Neural crest cell (in vitro differentiated cells): ENCODE measurements around the gene EEF1A2. TPM values are rescaled to one million over a fixed set of nuclear protein-coding genes. Genes with fewer than 3 reads are reported as not detected.

Experiments used
- DNase-seq: peaks from one replicate; pipeline ENCODE4 v3.0.0; 2021; ENCODE audit warnings: low read depth, mixed read lengths, low spot score
- H3K27ac Mint-ChIP-seq: one replicate; pipeline ENCODE4 v1.8.0; 2021; ENCODE audit warnings: mild to moderate bottlenecking, mixed read lengths; ENCODE audit not compliant: unreplicated experiment
- H3K27me3 Mint-ChIP-seq: 2 replicates; pipeline ENCODE4 v1.8.0; 2021; ENCODE audit warnings: low read depth, mild to moderate bottlenecking, mixed read lengths
- H3K36me3 Mint-ChIP-seq: 2 replicates; pipeline ENCODE4 v1.8.0; 2021; ENCODE audit warnings: low read depth, mild to moderate bottlenecking, mixed read lengths
- H3K4me1 Mint-ChIP-seq: 2 replicates; pipeline ENCODE4 v1.8.0; 2021; ENCODE audit warnings: mixed read lengths
- H3K4me3 Mint-ChIP-seq: one replicate; pipeline ENCODE4 v1.8.0; 2021; ENCODE audit warnings: mild to moderate bottlenecking, mixed read lengths
- H3K9me3 Mint-ChIP-seq: 2 replicates; pipeline ENCODE4 v1.8.0; 2021; ENCODE audit warnings: mixed read lengths
- total RNA-seq: library from RNA; stranded (reverse); gene quantifications from 2 replicates; pipeline ENCODE4 v1.2.1, GENCODE V29; 2021
- TF ChIP-seq, protein P1 (sequence below): fragments of 200-600 bp; sonication (generic); conservative IDR thresholded peaks from 2 replicates; pipeline ENCODE4 v1.5.0; 2021; ENCODE audit warnings: antibody characterized with exemption, mild to moderate bottlenecking

Gene EEF1A2
- total RNA-seq, 1 donor from 2014 or later = 4.6 TPM

DNA sequence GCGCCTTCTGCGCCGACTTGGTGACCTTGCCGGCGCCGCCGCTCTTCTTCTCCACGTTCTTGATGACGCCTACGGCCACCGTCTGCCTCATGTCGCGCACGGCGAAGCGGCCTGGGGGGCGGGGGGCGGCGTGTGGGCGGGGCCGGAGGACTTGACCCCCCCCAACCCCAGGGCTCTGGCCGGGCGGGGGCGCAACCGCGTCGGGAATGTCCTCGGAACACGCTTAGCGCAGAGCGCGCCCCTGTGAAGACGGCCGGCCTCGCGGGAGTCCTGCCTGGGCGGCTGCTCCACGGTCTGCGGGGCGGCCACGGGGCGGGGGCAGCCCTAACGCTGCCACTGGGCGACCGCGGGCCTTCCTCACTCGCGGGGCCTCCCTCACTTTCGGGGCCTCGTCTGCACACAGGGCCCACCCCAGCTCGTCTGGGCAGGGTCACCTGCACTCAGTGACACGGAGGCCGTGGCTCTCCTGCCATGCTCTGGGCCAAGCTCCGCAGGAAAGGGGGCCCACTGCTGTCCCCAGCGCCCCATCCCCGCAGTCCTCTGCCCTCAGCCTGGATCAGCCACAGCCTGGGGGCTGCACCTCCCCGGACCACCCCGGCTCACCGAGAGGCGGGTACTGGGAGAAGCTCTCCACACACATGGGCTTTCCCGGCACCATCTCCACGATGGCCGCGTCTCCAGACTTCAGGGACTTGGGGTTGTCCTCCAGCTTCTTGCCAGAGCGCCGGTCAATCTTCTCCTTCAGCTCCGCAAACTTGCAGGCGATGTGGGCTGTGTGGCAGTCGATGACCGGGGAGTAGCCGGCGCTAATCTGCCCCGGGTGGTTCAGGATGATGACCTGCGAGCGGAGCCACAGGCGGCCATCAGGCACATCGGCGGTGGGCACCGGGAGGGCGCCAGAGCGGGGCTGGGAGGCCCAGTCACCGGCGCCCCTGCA is 10.3 kb downstream of the EEF1A2 start:
- Mint-ChIP-seq H3K36me3 (no peaks in the 10 kb centered on the region), H3K4me1 (no peaks in the 10 kb centered on the region), H3K4me3 (no peak overlapping the region), H3K9me3 (peaks cover 6% of the 10 kb centered on the region), H3K27ac (no peak overlapping the region), H3K27me3 (peaks cover 46% of the 10 kb centered on the region)
- no peak for DNase-seq
- TF ChIP-seq, protein P1, sequence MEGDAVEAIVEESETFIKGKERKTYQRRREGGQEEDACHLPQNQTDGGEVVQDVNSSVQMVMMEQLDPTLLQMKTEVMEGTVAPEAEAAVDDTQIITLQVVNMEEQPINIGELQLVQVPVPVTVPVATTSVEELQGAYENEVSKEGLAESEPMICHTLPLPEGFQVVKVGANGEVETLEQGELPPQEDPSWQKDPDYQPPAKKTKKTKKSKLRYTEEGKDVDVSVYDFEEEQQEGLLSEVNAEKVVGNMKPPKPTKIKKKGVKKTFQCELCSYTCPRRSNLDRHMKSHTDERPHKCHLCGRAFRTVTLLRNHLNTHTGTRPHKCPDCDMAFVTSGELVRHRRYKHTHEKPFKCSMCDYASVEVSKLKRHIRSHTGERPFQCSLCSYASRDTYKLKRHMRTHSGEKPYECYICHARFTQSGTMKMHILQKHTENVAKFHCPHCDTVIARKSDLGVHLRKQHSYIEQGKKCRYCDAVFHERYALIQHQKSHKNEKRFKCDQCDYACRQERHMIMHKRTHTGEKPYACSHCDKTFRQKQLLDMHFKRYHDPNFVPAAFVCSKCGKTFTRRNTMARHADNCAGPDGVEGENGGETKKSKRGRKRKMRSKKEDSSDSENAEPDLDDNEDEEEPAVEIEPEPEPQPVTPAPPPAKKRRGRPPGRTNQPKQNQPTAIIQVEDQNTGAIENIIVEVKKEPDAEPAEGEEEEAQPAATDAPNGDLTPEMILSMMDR = no peak

DNA sequence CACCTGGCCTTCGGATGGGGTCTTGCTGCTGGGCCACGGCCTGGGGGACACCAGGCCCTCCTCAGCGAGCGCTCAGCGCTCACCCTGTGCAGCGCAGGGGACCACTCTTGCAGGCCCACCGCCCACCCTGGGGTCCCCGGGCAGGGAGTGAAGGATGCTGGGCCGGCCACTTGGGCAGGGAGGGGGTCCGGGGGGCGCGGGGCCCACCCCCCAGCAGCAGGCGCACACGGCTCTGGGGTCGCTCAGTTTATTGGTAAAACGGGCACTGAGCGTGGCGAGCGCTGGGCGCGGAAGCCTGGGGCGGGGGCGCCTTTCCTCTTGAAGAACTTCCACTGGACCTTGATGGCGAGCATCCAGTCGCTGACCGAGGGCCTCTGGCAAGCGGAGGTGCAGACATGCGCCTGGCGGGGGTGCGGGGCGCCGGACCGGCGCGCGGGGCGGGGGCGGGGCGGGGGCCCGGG is 11.1 kb downstream of the EEF1A2 start:
- peaks cover 43% of the 10 kb centered on the region for H3K27me3 Mint-ChIP-seq
- H3K9me3 Mint-ChIP-seq = peaks cover 6% of the 10 kb centered on the region
- H3K4me3 Mint-ChIP-seq = no peak overlapping the region
- no peaks in the 10 kb centered on the region for H3K4me1 Mint-ChIP-seq
- no peak overlapping the region for H3K27ac Mint-ChIP-seq
- TF ChIP-seq, protein P1 = no peak
- H3K36me3 Mint-ChIP-seq = no peaks in the 10 kb centered on the region
- DNase-seq = no peak

DNA sequence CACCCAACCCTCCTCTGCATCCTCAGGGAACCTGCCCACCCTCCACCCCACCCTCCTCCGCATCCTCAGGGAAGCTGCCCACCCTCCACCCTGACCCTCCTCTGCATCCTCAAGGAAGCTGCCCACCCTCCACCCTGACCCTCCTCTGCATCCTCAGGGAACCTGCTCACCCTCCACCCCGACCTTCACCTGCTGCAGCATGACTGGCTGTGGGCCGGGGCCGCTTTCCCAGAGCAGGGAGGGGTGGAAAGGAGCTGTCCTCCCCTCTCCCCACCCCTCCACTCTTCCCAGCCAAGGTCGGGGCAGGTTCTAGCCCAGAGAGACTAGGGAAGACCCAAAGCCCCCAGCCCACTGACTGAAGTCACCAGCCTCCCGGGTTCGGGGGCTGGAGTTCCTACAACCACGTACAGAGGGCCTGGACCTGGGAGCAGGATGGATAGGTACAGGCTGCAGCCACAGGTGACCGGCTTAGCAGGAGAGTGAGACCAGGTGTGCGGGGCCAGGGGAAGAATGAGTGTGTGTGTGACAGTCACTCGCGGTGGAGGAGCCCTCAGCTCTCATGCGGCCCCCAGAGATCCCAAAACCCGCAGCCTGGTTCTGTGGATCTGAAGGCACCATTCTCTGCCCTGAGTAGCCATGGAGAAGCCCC is 11.6 kb downstream of the EEF1A2 start:
- TF ChIP-seq, protein P1 = no peak
- Mint-ChIP-seq H3K9me3 (peaks cover 2% of the 10 kb centered on the region), H3K27ac (no peak overlapping the region), H3K4me1 (no peaks in the 10 kb centered on the region), H3K4me3 (no peak overlapping the region), H3K27me3 (peaks cover 41% of the 10 kb centered on the region), H3K36me3 (no peaks in the 10 kb centered on the region)
- DNase-seq = no peak

DNA sequence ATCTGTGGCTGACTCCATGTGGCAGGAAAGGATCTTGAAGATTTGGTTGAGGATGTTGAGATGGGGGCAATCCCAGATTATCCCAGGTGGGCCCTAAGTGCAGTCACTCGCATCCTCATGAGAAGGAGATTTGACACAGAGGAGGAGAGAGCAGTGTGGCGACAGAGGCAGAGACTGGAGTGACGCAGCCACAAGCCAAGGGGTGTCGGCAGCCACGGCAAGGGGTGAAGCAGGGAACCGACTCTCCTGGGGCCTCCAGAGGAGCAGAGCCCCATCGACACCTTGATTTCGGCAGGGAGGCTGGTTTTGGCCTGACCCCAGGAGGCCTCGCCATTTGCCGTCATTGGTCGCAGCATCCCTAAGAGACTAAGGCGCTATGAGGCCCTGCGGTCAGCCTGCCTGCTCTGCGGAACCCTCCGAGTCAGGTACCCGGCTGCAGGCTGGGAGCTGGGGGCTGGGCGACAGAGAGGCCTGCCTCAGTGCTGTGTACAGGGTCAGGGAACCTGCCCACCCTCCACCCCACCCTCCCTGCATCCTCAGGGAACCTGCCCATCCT is 12.5 kb downstream of the EEF1A2 start:
- TF ChIP-seq, protein P1 = no peak
- no peaks in the 10 kb centered on the region for H3K4me1 Mint-ChIP-seq

DNA sequence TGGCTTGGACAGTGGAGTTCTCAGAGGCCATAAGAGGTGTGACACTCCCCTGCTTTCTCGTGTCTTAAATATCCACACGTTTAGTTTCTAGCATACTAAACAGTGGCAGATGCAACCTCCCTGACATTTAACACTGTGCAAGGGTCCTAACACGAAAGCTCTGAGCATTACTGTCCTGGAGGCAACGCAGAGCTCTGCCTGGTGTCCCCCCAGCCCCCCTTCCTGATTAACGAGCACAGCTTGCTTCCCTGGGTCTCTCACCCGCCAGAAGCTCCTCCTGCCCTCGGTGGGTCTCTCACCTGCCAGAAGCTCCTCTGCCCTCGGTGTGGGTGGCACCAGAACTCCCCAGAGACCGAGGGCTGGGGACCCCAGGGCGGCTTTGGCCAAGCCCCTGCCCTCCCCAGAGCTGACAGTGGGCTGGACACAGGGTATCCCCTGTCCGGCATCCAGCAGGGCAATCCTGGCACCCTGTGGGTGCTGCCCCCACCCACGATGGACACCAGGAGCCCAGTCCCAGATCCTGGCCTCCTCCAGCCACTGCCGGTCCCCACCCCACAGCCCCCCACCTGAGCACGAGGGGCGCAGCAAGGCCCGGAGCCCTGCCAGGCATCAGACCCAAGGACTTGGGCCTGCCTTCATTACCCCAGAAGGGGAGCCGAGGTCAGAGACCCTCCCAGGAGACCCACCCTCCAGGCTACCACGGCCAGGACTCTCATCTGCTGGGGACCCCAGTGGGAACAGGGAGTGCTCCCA is 14.1 kb downstream of the EEF1A2 start:
- TF ChIP-seq, protein P1 = no peak

More for the DNA sequence above, 12.5 kb downstream of the EEF1A2 start:
- Mint-ChIP-seq H3K36me3 (no peaks in the 10 kb centered on the region), H3K9me3 (no peaks in the 10 kb centered on the region), H3K27me3 (peaks cover 43% of the 10 kb centered on the region), H3K27ac (no peak overlapping the region), H3K4me3 (no peak overlapping the region)
- DNase-seq = no peak

More for the DNA sequence above, 14.1 kb downstream of the EEF1A2 start:
- Mint-ChIP-seq H3K4me3 (no peak overlapping the region), H3K27ac (no peak overlapping the region), H3K4me1 (no peaks in the 10 kb centered on the region), H3K9me3 (no peaks in the 10 kb centered on the region), H3K36me3 (no peaks in the 10 kb centered on the region), H3K27me3 (peaks cover 38% of the 10 kb centered on the region)
- no peak for DNase-seq
